ENCODE data around the gene MON2. TPM values are rescaled to one million over a fixed set of nuclear protein-coding genes. Genes with fewer than 3 reads are reported as not detected.
"Not testable (repeated sequence)": the region's sequence is repeated elsewhere in the genome, so short reads cannot be mapped to it uniquely, and the experiment has no call there.

Gene MON2
- total and polyA plus RNA-seq, 2 donors from 2014 or later = 11.6 to 57.9 TPM

DNA sequence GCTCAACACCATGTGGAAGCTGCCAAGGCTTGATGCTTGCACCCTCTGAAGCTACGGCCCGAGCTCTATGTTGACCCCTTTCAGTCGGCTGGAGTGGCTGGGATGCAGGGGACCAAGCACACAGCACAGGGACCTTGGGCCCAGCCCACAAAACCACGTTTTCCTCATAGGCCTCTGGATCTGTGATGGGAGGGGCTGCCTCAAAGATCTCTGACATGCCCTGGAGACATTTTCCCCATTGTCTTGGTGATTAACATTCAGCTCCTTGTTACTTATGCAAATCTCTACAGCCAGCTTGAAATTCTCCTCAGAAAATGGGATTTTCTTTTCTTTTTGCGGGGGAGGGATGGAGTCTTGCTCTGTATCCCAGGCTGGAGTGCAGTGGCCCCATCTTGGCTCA, 46.3 kb downstream of the MON2 start:
- Histone ChIP-seq H3K4me1 (ENCODE audit: control insufficient read depth in 2 of 3, insufficient read depth in 2 of 3, low read depth in 1 of 3, low read length in 3 of 3) (no peaks in the 10 kb centered on the region), H3K4me3 (ENCODE audit: low read length in 3 of 3) (no peak overlapping the region), H3K9me3 (ENCODE audit: control insufficient read depth in 2 of 3, insufficient read depth in 1 of 3, low read length in 3 of 3) (no peaks in the 10 kb centered on the region), H3K9ac (ENCODE audit: low read length in 3 of 3) (no peak overlapping the region), H3K36me3 (ENCODE audit: control insufficient read depth in 2 of 3, insufficient read depth in 3 of 3, low read length in 3 of 3) (peaks cover 4 to 7% (median 5%) of the 10 kb centered on the region in 3 donors), H3K27ac (ENCODE audit: low read depth in 2 of 2, low read length in 2 of 2) (no peak overlapping the region), H3K27me3 (ENCODE audit: control insufficient read depth, insufficient read depth, low read length) (no peaks in the 10 kb centered on the region)
- intact Hi-C loops (cut with DNase I) = no loop called here
- DNase-seq = no peak
- no peak for TF ChIP-seq CTCF (IDR thresholded peaks at IDR 0.05; ENCODE audit: borderline replicate concordance, extremely low read depth, insufficient read depth)
- no peak for FAIRE-seq

DNA sequence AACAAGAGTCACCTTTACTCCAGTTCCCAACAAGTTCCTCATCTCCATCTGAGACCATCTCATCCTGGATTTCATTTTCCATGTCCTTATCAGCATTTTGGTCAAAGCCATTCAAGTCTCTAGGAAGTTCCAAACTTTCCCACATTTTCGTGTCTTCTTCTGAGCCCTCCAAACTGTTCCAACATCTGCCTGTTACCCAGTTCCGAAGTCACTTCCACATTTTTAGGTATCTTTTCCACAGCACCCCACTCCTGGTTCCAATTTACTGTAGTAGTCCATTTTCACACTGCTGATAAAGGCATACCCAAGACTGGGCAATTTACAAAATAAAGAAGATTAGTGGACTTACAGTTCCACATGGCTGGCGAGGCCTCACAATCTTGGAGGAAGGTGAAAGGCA, 47.5 kb downstream of the MON2 start:
- H3K4me3 ChIP-seq (ENCODE audit: low read length in 3 of 3); H3K9ac ChIP-seq (ENCODE audit: low read length in 3 of 3); H3K27ac ChIP-seq (ENCODE audit: low read depth in 2 of 2, low read length in 2 of 2); DNase-seq; H3K4me1 ChIP-seq (ENCODE audit: control insufficient read depth in 2 of 3, insufficient read depth in 2 of 3, low read depth in 1 of 3, low read length in 3 of 3); H3K36me3 ChIP-seq (ENCODE audit: control insufficient read depth in 2 of 3, insufficient read depth in 3 of 3, low read length in 3 of 3); FAIRE-seq; H3K9me3 ChIP-seq (ENCODE audit: control insufficient read depth in 2 of 3, insufficient read depth in 1 of 3, low read length in 3 of 3); H3K27me3 ChIP-seq (ENCODE audit: control insufficient read depth, insufficient read depth, low read length); intact Hi-C loops (cut with DNase I): not testable (repeated sequence)

- Histone ChIP-seq H3K9ac (ENCODE audit: low read length in 3 of 3) (no peak overlapping the region), H3K4me3 (ENCODE audit: low read length in 3 of 3) (no peak overlapping the region), H3K9me3 (ENCODE audit: control insufficient read depth in 2 of 3, insufficient read depth in 1 of 3, low read length in 3 of 3) (no peaks in the 10 kb centered on the region), H3K27ac (ENCODE audit: low read depth in 2 of 2, low read length in 2 of 2) (no peak overlapping the region), H3K36me3 (ENCODE audit: control insufficient read depth in 2 of 3, insufficient read depth in 3 of 3, low read length in 3 of 3) (peaks cover 0 to 4% (median 3%) of the 10 kb centered on the region in 3 donors), H3K4me1 (ENCODE audit: control insufficient read depth in 2 of 3, insufficient read depth in 2 of 3, low read depth in 1 of 3, low read length in 3 of 3) (peaks cover 0 to 5% (median 2%) of the 10 kb centered on the region in 3 donors), H3K27me3 (ENCODE audit: control insufficient read depth, insufficient read depth, low read length) (no peaks in the 10 kb centered on the region)
- FAIRE-seq = no peak
- no peak for DNase-seq
- no peak for TF ChIP-seq CTCF (IDR thresholded peaks at IDR 0.05; ENCODE audit: borderline replicate concordance, extremely low read depth, insufficient read depth)
- intact Hi-C loops (cut with DNase I) = no loop called here
Measured at GRCh38 chr12:62516927-62517326, 50.3 kb downstream of the MON2 start.

- TF ChIP-seq CTCF (IDR thresholded peaks at IDR 0.05; ENCODE audit: borderline replicate concordance, extremely low read depth, insufficient read depth) = no peak
- H3K27me3 ChIP-seq (ENCODE audit: control insufficient read depth, insufficient read depth, low read length) = no peaks in the 10 kb centered on the region
- no peak overlapping the region for H3K4me3 ChIP-seq (ENCODE audit: low read length in 3 of 3)
- H3K9me3 ChIP-seq (ENCODE audit: control insufficient read depth in 2 of 3, insufficient read depth in 1 of 3, low read length in 3 of 3) = no peaks in the 10 kb centered on the region
- intact Hi-C loops (cut with DNase I) = no loop called here
- H3K9ac ChIP-seq (ENCODE audit: low read length in 3 of 3) = no peak overlapping the region
- FAIRE-seq (no peak), DNase-seq (no peak)
- H3K36me3 ChIP-seq (ENCODE audit: control insufficient read depth in 2 of 3, insufficient read depth in 3 of 3, low read length in 3 of 3) = peaks cover 0 to 3% (median 0%) of the 10 kb centered on the region in 3 donors
- H3K27ac ChIP-seq (ENCODE audit: low read depth in 2 of 2, low read length in 2 of 2) = no peak overlapping the region
- peaks cover 0 to 7% (median 2%) of the 10 kb centered on the region in 3 donors for H3K4me1 ChIP-seq (ENCODE audit: control insufficient read depth in 2 of 3, insufficient read depth in 2 of 3, low read depth in 1 of 3, low read length in 3 of 3)
Measured at GRCh38 chr12:62517887-62518286, 51.3 kb downstream of the MON2 start.
